ENCODE measurements around the gene CPB2. TPM values are rescaled to one million over a fixed set of nuclear protein-coding genes. Genes with fewer than 3 reads are reported as not detected.

CPB2 gene
- total and polyA plus RNA-seq, 2 donors (not counting 1 experiment from before 2014, with no cell fraction given): not detected

GRCh38 chr13:46097663-46098062, 7.2 kb downstream of the CPB2 start:
- no peaks in the 10 kb centered on the region for H4K20me1 ChIP-seq (ENCODE audit: control insufficient read depth, extremely low read depth, insufficient read depth, low read length)
- DNase-seq (ENCODE audit: low read depth in 2 of 2): no peak
- H3K36me3 ChIP-seq (ENCODE audit: control insufficient read depth, insufficient read depth, low read length): no peaks in the 10 kb centered on the region
- H3K9ac ChIP-seq (ENCODE audit: insufficient read depth, low read length): no peak overlapping the region
- H2AFZ ChIP-seq (ENCODE audit: low read length): no peak overlapping the region
- H3K4me2 ChIP-seq (ENCODE audit: extremely low read depth, insufficient read depth, low read length): no peak overlapping the region
- no peaks in the 10 kb centered on the region for H3K9me3 ChIP-seq (ENCODE audit: control insufficient read depth, insufficient read depth, low read depth, low read length)
- no peak overlapping the region for H3K27ac ChIP-seq (ENCODE audit: insufficient read depth, low read length)
- H3K79me2 ChIP-seq (ENCODE audit: control insufficient read depth, insufficient read depth, low read length): no peaks in the 10 kb centered on the region
- H3K4me3 ChIP-seq (replicated peaks in 1 of 4; ENCODE audit: control extremely low read depth in 1 of 4, insufficient read depth in 1 of 4, low read depth in 3 of 4, low read length in 4 of 4): no peak overlapping the region
- no peaks in the 10 kb centered on the region for H3K4me1 ChIP-seq (ENCODE audit: control insufficient read depth, extremely low read depth, insufficient read depth, low read length)
- no peak for TF ChIP-seq EZH2 (IDR thresholded peaks at IDR 0.05; ENCODE audit: low read length, missing control alignments)
- TF ChIP-seq CTCF (conservative IDR thresholded peaks at IDR 0.05 in 1 of 2, IDR thresholded peaks at IDR 0.05 in 1 of 2; ENCODE audit: low read depth in 1 of 2, low read length in 2 of 2): no peak
- H3K27me3 ChIP-seq (ENCODE audit: control insufficient read depth, insufficient read depth, low read length): no peaks in the 10 kb centered on the region

GRCh38 chr13:46097015-46097414, 7.8 kb downstream of the CPB2 start:
- no peaks in the 10 kb centered on the region for H3K4me1 ChIP-seq (ENCODE audit: control insufficient read depth, extremely low read depth, insufficient read depth, low read length)
- H3K27me3 ChIP-seq (ENCODE audit: control insufficient read depth, insufficient read depth, low read length): no peaks in the 10 kb centered on the region
- no peak overlapping the region for H3K27ac ChIP-seq (ENCODE audit: insufficient read depth, low read length)
- no peak overlapping the region for H3K4me3 ChIP-seq (replicated peaks in 1 of 4; ENCODE audit: control extremely low read depth in 1 of 4, insufficient read depth in 1 of 4, low read depth in 3 of 4, low read length in 4 of 4)
- H3K9ac ChIP-seq (ENCODE audit: insufficient read depth, low read length): no peak overlapping the region
- no peaks in the 10 kb centered on the region for H3K9me3 ChIP-seq (ENCODE audit: control insufficient read depth, insufficient read depth, low read depth, low read length)
- H3K79me2 ChIP-seq (ENCODE audit: control insufficient read depth, insufficient read depth, low read length): no peaks in the 10 kb centered on the region
- DNase-seq (ENCODE audit: low read depth in 2 of 2): no peak
- TF ChIP-seq CTCF (conservative IDR thresholded peaks at IDR 0.05 in 1 of 2, IDR thresholded peaks at IDR 0.05 in 1 of 2; ENCODE audit: low read depth in 1 of 2, low read length in 2 of 2): no peak
- no peak for TF ChIP-seq EZH2 (IDR thresholded peaks at IDR 0.05; ENCODE audit: low read length, missing control alignments)
- H3K4me2 ChIP-seq (ENCODE audit: extremely low read depth, insufficient read depth, low read length): no peak overlapping the region
- H2AFZ ChIP-seq (ENCODE audit: low read length): no peak overlapping the region
- H4K20me1 ChIP-seq (ENCODE audit: control insufficient read depth, extremely low read depth, insufficient read depth, low read length): no peaks in the 10 kb centered on the region
- no peaks in the 10 kb centered on the region for H3K36me3 ChIP-seq (ENCODE audit: control insufficient read depth, insufficient read depth, low read length)

GRCh38 chr13:46094478-46094877, 10.4 kb downstream of the CPB2 start:
- no peaks in the 10 kb centered on the region for H3K36me3 ChIP-seq (ENCODE audit: control insufficient read depth, insufficient read depth, low read length)
- no peaks in the 10 kb centered on the region for H4K20me1 ChIP-seq (ENCODE audit: control insufficient read depth, extremely low read depth, insufficient read depth, low read length)
- no peak overlapping the region for H3K4me3 ChIP-seq (replicated peaks in 1 of 4; ENCODE audit: control extremely low read depth in 1 of 4, insufficient read depth in 1 of 4, low read depth in 3 of 4, low read length in 4 of 4)
- no peaks in the 10 kb centered on the region for H3K79me2 ChIP-seq (ENCODE audit: control insufficient read depth, insufficient read depth, low read length)
- no peak overlapping the region for H3K4me2 ChIP-seq (ENCODE audit: extremely low read depth, insufficient read depth, low read length)
- H3K27me3 ChIP-seq (ENCODE audit: control insufficient read depth, insufficient read depth, low read length): no peaks in the 10 kb centered on the region
- no peak overlapping the region for H3K9ac ChIP-seq (ENCODE audit: insufficient read depth, low read length)
- H3K9me3 ChIP-seq (ENCODE audit: control insufficient read depth, insufficient read depth, low read depth, low read length): no peaks in the 10 kb centered on the region
- no peak overlapping the region for H2AFZ ChIP-seq (ENCODE audit: low read length)
- no peak for DNase-seq (ENCODE audit: low read depth in 2 of 2)
- no peaks in the 10 kb centered on the region for H3K4me1 ChIP-seq (ENCODE audit: control insufficient read depth, extremely low read depth, insufficient read depth, low read length)
- TF ChIP-seq CTCF (conservative IDR thresholded peaks at IDR 0.05 in 1 of 2, IDR thresholded peaks at IDR 0.05 in 1 of 2; ENCODE audit: low read depth in 1 of 2, low read length in 2 of 2) (no peak), EZH2 (IDR thresholded peaks at IDR 0.05; ENCODE audit: low read length, missing control alignments) (no peak)
- H3K27ac ChIP-seq (ENCODE audit: insufficient read depth, low read length): no peak overlapping the region
